Measurements from ENCODE around the gene GKN1.

GKN1 gene

GRCh38 chr2:68961380-68961779, 13.1 kb upstream of the GKN1 start:
- no peak for DNase-seq

- no peak for DNase-seq
Measured at GRCh38 chr2:68964282-68964681, 10.2 kb upstream of the GKN1 start.

GRCh38 chr2:68968221-68968620, 6.2 kb upstream of the GKN1 start:
- DNase-seq = no peak

GRCh38 chr2:68969736-68970490, 4.5 kb upstream of the GKN1 start:
- peak; percentile 8 for DNase-seq

GRCh38 chr2:68970566-68971265, 3.7 kb upstream of the GKN1 start:
- DNase-seq = peak; percentile 61

GRCh38 chr2:68971591-68972231, 2.7 kb upstream of the GKN1 start:
- peak; percentile 95 for DNase-seq

GRCh38 chr2:68974946-68975665, 670 bp downstream of the GKN1 start:
- DNase-seq = no peak

GRCh38 chr2:68975844-68976243, 1.4 kb downstream of the GKN1 start:
- no peak for DNase-seq

- no peak for DNase-seq
Measured at GRCh38 chr2:68977453-68977852, 3.0 kb downstream of the GKN1 start.

GRCh38 chr2:68978098-68978497, 3.7 kb downstream of the GKN1 start:
- no peak for DNase-seq

- DNase-seq = no peak
Measured at GRCh38 chr2:68980956-68981355, 6.5 kb downstream of the GKN1 start.

GRCh38 chr2:68987021-68987503, 12.6 kb downstream of the GKN1 start:
- no peak for DNase-seq

GRCh38 chr2:68989035-68989434, 14.6 kb downstream of the GKN1 start:
- no peak for DNase-seq

GRCh38 chr2:68992341-68992740, 17.9 kb downstream of the GKN1 start:
- DNase-seq = no peak

- no peak for DNase-seq
Measured at GRCh38 chr2:68992933-68993332, 18.5 kb downstream of the GKN1 start.

- DNase-seq = no peak
Measured at GRCh38 chr2:68993660-68994059, 19.2 kb downstream of the GKN1 start.

- peak; percentile 88 for DNase-seq
Measured at GRCh38 chr2:68994864-68995263, 20.4 kb downstream of the GKN1 start.

GRCh38 chr2:68995916-68996315, 21.5 kb downstream of the GKN1 start:
- no peak for DNase-seq

- no peak for DNase-seq
Measured at GRCh38 chr2:68997401-68997800, 23.0 kb downstream of the GKN1 start.

GRCh38 chr2:69001879-69002278, 27.4 kb downstream of the GKN1 start:
- no peak for DNase-seq

- no peak for DNase-seq
Measured at GRCh38 chr2:69003731-69004130, 29.3 kb downstream of the GKN1 start.

- DNase-seq = no peak
Measured at GRCh38 chr2:69007169-69007568, 32.7 kb downstream of the GKN1 start.

GRCh38 chr2:69007603-69008002, 33.2 kb downstream of the GKN1 start:
- DNase-seq = peak; percentile 29

All from fibroblast of upper back skin (primary cell).